SK-N-SH (cell line): ENCODE measurements around the gene DDX51. TPM values are rescaled to one million over a fixed set of nuclear protein-coding genes. Genes with fewer than 3 reads are reported as not detected.
A peak's percentile ranks its signal among the peaks of the same experiment; 100 is the strongest.

Experiments
- CTCF ChIA-PET: fragments of 300-600, 350-600 bp; formaldehyde crosslinking; extraction: SDS; loops from one replicate; lab custom pipeline; 2021; lab: Yijun Ruan, JAX
- POLR2A ChIA-PET: fragments of 350-600 bp; sonication (Branson Sonifier 250); formaldehyde crosslinking; extraction: SDS; loops from one replicate; lab custom pipeline; 2020; ENCODE audit warnings: antibody characterized with exemption, inconsistent platforms; lab: Yijun Ruan, JAX
- DNase-seq: peaks from one replicate; pipeline ENCODE4 v3.0.0; 2012
- H2AFZ ChIP-seq: fragments of 200-600 bp; sonication (generic); 2 replicates; pipeline ENCODE4 v1.8.1; 2016; ENCODE audit warnings: antibody characterized with exemption, mild to moderate bottlenecking, low read depth
- H3F3A ChIP-seq: fragments of 200-600 bp; sonication (generic); replicated peaks from 2 replicates; pipeline ENCODE3; 2016; ENCODE audit warnings: antibody characterized with exemption, mild to moderate bottlenecking; ENCODE audit not compliant: insufficient read depth
- H3K27ac ChIP-seq, 2 experiments: fragments of 200-500 bp in 1 of 2; fragments of 200-600 bp in 1 of 2; sonication (Bioruptor generic) in 1 of 2; sonication (generic), shearing (Covaris generic) in 1 of 2; 2 replicates each; pipeline versions ENCODE4 v1.5.1 to v1.6.1; 2014 to 2016; ENCODE audit warnings: low read depth in 2 of 2, inconsistent platforms in 1 of 2, low read length in 1 of 2, mild to moderate bottlenecking in 1 of 2, mixed read lengths in 1 of 2
- H3K27me3 ChIP-seq: fragments of 200-600 bp; sonication (generic), shearing (Covaris generic); 2 replicates; pipeline ENCODE4 v1.6.1; 2016; ENCODE audit warnings: mixed run types; ENCODE audit not compliant: insufficient read depth
- H3K36me3 ChIP-seq, 2 experiments: fragments of 200-500 bp in 1 of 2; fragments of 200-600 bp in 1 of 2; sonication (Bioruptor generic) in 1 of 2; sonication (generic) in 1 of 2; replicated peaks in 1 of 2; 2 replicates each; pipeline versions ENCODE3 to v1.5.1; 2014 to 2016; ENCODE audit warnings: low read length in 1 of 2, mild to moderate bottlenecking in 1 of 2; ENCODE audit not compliant: insufficient read depth in 2 of 2, control insufficient read depth in 1 of 2
- H3K4me1 ChIP-seq, 2 experiments: fragments of 200-500 bp in 1 of 2; fragments of 200-600 bp in 1 of 2; sonication (Bioruptor generic) in 1 of 2; sonication (generic), shearing (Covaris generic) in 1 of 2; 2 replicates each; pipeline versions ENCODE4 v1.5.1 to v1.6.1; 2014 to 2016; ENCODE audit warnings: low read depth in 1 of 2, low read length in 1 of 2, mixed run types in 1 of 2; ENCODE audit not compliant: insufficient read depth in 2 of 2, control insufficient read depth in 1 of 2
- H3K4me2 ChIP-seq: fragments of 200-600 bp; sonication (generic), shearing (Covaris generic); 2 replicates; pipeline ENCODE4 v1.6.1; 2017; ENCODE audit warnings: mixed run types
- H3K4me3 ChIP-seq, 2 experiments: fragments of 200-500 bp in 1 of 2; fragments of 200-600 bp in 1 of 2; sonication (Bioruptor generic) in 1 of 2; sonication (generic), shearing (Covaris generic) in 1 of 2; 2 replicates each; pipeline versions ENCODE4 v1.5.1 to v1.8.1; 2014 to 2016; ENCODE audit warnings: low read depth in 2 of 2, inconsistent platforms in 1 of 2, low read length in 1 of 2, mild to moderate bottlenecking in 1 of 2, mixed read lengths in 1 of 2, moderate library complexity in 1 of 2
- H3K79me2 ChIP-seq: fragments of 200-600 bp; sonication (generic); 2 replicates; pipeline ENCODE4 v1.8.1; 2017; ENCODE audit warnings: mild to moderate bottlenecking; ENCODE audit not compliant: insufficient read depth
- H3K9ac ChIP-seq: fragments of 200-600 bp; sonication (generic); 2 replicates; pipeline ENCODE4 v1.6.1; 2017; ENCODE audit warnings: mixed run types
- H3K9me2 ChIP-seq: fragments of 200-600 bp; sonication (generic); 2 replicates; pipeline ENCODE4 v1.6.1; 2017; ENCODE audit warnings: mixed run types
- H3K9me3 ChIP-seq: fragments of 200-600 bp; sonication (generic); 2 replicates; pipeline ENCODE4 v1.6.1; 2017; ENCODE audit warnings: mixed run types, mild to moderate bottlenecking, moderate library complexity
- H4K20me1 ChIP-seq: fragments of 200-600 bp; sonication (generic); 2 replicates; pipeline ENCODE4 v1.6.1; 2017; ENCODE audit warnings: mild to moderate bottlenecking, mixed run types; ENCODE audit not compliant: insufficient read depth
- ELF1 ChIP-seq: IDR thresholded peaks from 2 replicates; pipeline ENCODE4 v1.4.0; 2012
- FOXJ3 ChIP-seq: sonication (generic); formaldehyde crosslinking; IDR thresholded peaks from 2 replicates; pipeline ENCODE4 v1.5.1; 2020; ENCODE audit warnings: mild to moderate bottlenecking, missing genetic modification reagents
- FOXM1 ChIP-seq: IDR thresholded peaks from 2 replicates; pipeline ENCODE4 v1.4.0; 2012; ENCODE audit warnings: low read depth, mild to moderate bottlenecking
- MXI1 ChIP-seq: IDR thresholded peaks from 2 replicates; pipeline ENCODE4 v1.6.1; 2012; ENCODE audit warnings: mild to moderate bottlenecking, low read depth, low read length, improper control_type of control experiment
- NRF1 ChIP-seq: IDR thresholded peaks from 2 replicates; pipeline ENCODE4 v1.6.1; 2012; ENCODE audit warnings: low read depth, mild to moderate bottlenecking, low read length
- PBX3 ChIP-seq: IDR thresholded peaks from 2 replicates; pipeline ENCODE4; 2012
- RAD21 ChIP-seq: IDR thresholded peaks from 2 replicates; pipeline ENCODE4 v1.6.1; 2012; ENCODE audit warnings: mild to moderate bottlenecking, low read length
- SIN3A ChIP-seq: IDR thresholded peaks from 2 replicates; pipeline ENCODE4 v1.6.1; 2012; ENCODE audit warnings: low read depth, mild to moderate bottlenecking, low read length, moderate library complexity, borderline replicate concordance
- USF1 ChIP-seq: IDR thresholded peaks from 2 replicates; pipeline ENCODE4 v1.4.0; 2012; ENCODE audit warnings: low read depth, borderline replicate concordance
- WGBS: methylation state at CpG from one replicate; pipeline ENCODE4 v1.1.6; 2017; ENCODE audit warnings: low lambda C conversion rate; 5-methylcytosine and 5-hydroxymethylcytosine counted together
- polyA plus RNA-seq, 3 experiments: library from polyadenylated mRNA; depleted of rRNA; stranded (reverse); fragments of >200 nt; gene quantifications; 2 replicates each; pipeline ENCODE4 v1.2.3, GENCODE V29; 2012
- TF ChIP-seq, protein P1 (sequence below): fragments of 200-600 bp; sonication (generic); IDR thresholded peaks from 2 replicates; pipeline ENCODE4 v1.6.1; 2017; ENCODE audit warnings: antibody characterized with exemption, mild to moderate bottlenecking, moderate library complexity

Gene DDX51
- polyA plus RNA-seq, 1 of the 3 experiments (the other 2 are of a cell fraction), result 17.3 TPM

DNA sequence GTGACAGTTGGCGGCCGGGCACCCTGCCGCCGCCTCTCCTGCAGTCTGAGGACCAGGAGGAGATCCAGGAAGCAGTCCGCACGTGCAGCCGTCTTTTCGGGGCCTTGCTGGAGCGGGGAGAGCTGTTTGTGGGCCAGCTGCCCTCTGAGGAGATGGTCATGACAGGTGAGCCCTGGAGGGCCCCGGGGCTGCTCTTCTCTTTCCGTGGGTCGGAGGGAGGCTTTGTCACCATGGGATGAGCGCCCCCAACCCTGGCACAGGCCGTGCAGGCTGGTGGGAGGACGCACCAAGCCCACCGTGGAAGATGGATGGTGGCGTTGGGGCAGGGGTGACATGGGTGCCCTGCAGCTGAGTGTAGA lies 670 bp upstream of the DDX51 start:
- peak overlapping the region; percentile 88 for H3K9ac ChIP-seq
- ChIA-PET POLR2A (no interaction called here), CTCF (interaction anchor here (1.8 kb wide), 1 partner anchor 271 kb away, joined by 5 read pairs; no protein-coding TSS in a partner anchor)
- H3F3A ChIP-seq, result no peaks in the 10 kb centered on the region
- WGBS, result 6% methylated on average over 8 of the region's 17 CpGs
- H3K27ac ChIP-seq, result no peak overlapping the region; a peak in 2 of 4 replicates
- no peaks in the 10 kb centered on the region for H3K9me2 ChIP-seq
- DNase-seq, result no peak
- peak overlapping the region; percentile 95 for H3K4me2 ChIP-seq
- no peaks in the 10 kb centered on the region for H3K27me3 ChIP-seq
- H3K9me3 ChIP-seq, result no peaks in the 10 kb centered on the region
- peaks cover 7 to 42% of the 10 kb centered on the region in 2 experiments for H3K36me3 ChIP-seq
- H2AFZ ChIP-seq, result 0 out of 2 replicates have a peak overlapping the region, but pooled peaks have one; percentile 51
- peaks cover 0 to 22% of the 10 kb centered on the region in 2 experiments; a peak in 1 of 4 replicates for H3K4me1 ChIP-seq
- H3K79me2 ChIP-seq, result peaks cover 44% of the 10 kb centered on the region
- peak overlapping the region; percentile 84 to 92 for H3K4me3 ChIP-seq
- TF ChIP-seq USF1 (no peak), ELF1 (no peak), NRF1 (no peak), FOXJ3 (CRISPR knock-in tag) (no peak)
- no peaks in the 10 kb centered on the region for H4K20me1 ChIP-seq

DNA sequence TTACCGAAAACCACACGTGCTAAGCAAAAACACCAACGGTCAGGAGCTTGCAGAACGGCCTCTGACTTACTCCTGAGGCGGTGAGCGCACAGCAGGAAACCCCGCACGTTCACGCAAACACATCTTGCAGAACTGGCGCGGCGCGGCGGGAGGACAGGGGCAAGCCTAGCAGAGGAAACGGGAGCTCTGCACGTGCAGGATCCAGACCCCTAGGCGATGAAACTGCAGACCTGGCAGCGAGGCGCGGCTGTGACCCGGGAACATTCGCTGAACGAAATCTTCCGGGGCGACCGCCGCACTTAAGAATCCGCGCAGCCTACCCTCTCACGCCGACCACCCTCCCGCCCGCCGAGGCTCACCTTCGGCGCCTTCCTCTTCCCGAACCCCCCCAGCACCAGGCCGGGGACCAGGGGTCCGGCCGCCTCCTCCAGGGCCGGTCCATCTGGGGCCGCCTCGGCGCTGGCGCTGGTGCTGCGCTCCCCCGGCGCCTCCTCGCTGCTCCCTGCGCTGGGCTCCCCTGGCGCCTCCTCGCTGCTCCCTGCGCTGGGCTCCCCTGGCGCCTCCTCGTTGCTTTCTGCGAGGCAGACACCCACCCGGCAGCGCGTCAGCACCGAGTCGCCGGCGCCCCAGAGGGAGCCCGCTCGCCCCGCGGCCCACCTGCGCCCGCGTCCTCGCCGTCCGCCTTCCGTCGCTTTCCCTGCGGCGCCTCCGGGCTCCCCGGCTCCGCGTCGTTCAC lies 615 bp downstream of the DDX51 start:
- Histone ChIP-seq H3K9ac (peak overlapping the region; percentile 68), H3K27me3 (no peaks in the 10 kb centered on the region), H3K4me2 (peak overlapping the region; percentile 90), H3F3A (no peaks in the 10 kb centered on the region), H2AFZ (no peak overlapping the region), H3K4me3 (peak overlapping the region; percentile 84 to 92), H3K9me3 (no peaks in the 10 kb centered on the region), H4K20me1 (no peaks in the 10 kb centered on the region), H3K27ac (no peak overlapping the region; a peak in 1 of 4 replicates), H3K36me3 (peaks cover 7 to 52% of the 10 kb centered on the region in 2 experiments), H3K9me2 (no peaks in the 10 kb centered on the region), H3K79me2 (peaks cover 44% of the 10 kb centered on the region), H3K4me1 (peaks cover 0 to 22% of the 10 kb centered on the region in 2 experiments; a peak in 1 of 4 replicates)
- ChIA-PET CTCF (interaction anchor here (1.9 to 2.0 kb wide), 2 partner anchors 10 to 13 kb away, joined by 5 to 7 read pairs; no protein-coding TSS in a partner anchor), POLR2A (no interaction called here)
- WGBS, result 6% methylated on average over 27 of the region's 82 CpGs
- 0 out of 2 replicates have a peak, but pooled peaks have one; percentile 30 for TF ChIP-seq MXI1
- TF ChIP-seq RAD21, result no peak
- peak; percentile 62 for DNase-seq

DNA sequence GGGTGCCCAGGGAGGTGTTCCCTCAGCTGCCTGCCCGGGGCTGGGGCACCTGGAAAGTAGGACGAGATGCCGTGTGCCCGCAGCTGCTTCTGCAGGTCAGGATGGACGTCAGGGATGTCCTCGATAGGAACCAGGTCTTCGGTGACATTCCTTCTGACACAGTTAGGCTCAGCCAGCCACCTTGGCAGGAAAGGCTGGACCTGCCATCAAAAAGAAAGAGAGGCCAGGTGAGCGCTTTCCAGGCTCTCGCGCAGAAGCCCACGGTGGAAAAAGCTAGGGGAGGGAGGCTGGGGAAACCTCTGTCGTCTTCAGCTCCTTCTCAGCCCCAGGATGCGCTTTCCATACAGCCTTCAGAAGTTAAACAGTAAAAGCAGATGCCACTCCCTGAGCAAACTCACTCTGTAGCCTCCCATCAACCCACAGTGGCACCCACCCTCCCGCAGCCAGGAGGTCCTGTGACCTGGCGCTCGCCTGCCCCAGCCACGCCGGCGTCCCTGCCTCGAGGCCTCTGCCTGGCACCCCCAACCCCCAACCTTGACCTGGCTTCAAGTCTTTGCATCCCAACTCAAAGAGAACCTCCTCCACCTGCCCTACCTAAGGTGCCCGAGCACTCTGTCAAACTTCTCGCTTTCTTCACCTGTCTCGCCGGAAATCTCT lies 1.3 kb downstream of the DDX51 start:
- POLR2A ChIA-PET, result no interaction called here
- WGBS, result 65% methylated on average over 19 of the region's 24 CpGs
- no peak for DNase-seq
- Histone ChIP-seq H3K9ac (peak overlapping the region; percentile 68), H3F3A (no peaks in the 10 kb centered on the region), H3K4me3 (peak overlapping the region; percentile 84 to 92), H3K4me2 (peak overlapping the region; percentile 90), H3K79me2 (peaks cover 44% of the 10 kb centered on the region), H2AFZ (no peak overlapping the region), H3K4me1 (peaks cover 0 to 22% of the 10 kb centered on the region in 2 experiments; a peak in 1 of 4 replicates), H3K27me3 (no peaks in the 10 kb centered on the region), H3K27ac (no peak overlapping the region), H4K20me1 (no peaks in the 10 kb centered on the region), H3K9me3 (no peaks in the 10 kb centered on the region), H3K9me2 (no peaks in the 10 kb centered on the region), H3K36me3 (peaks cover 7 to 50% of the 10 kb centered on the region in 2 experiments)
- CTCF ChIA-PET, result interaction anchor here (1.9 to 2.0 kb wide), 2 partner anchors 11 to 13 kb away, joined by 5 to 7 read pairs; no protein-coding TSS in a partner anchor
- TF ChIP-seq PBX3, result no peak
- no peak for TF ChIP-seq FOXM1
- TF ChIP-seq, protein P1, sequence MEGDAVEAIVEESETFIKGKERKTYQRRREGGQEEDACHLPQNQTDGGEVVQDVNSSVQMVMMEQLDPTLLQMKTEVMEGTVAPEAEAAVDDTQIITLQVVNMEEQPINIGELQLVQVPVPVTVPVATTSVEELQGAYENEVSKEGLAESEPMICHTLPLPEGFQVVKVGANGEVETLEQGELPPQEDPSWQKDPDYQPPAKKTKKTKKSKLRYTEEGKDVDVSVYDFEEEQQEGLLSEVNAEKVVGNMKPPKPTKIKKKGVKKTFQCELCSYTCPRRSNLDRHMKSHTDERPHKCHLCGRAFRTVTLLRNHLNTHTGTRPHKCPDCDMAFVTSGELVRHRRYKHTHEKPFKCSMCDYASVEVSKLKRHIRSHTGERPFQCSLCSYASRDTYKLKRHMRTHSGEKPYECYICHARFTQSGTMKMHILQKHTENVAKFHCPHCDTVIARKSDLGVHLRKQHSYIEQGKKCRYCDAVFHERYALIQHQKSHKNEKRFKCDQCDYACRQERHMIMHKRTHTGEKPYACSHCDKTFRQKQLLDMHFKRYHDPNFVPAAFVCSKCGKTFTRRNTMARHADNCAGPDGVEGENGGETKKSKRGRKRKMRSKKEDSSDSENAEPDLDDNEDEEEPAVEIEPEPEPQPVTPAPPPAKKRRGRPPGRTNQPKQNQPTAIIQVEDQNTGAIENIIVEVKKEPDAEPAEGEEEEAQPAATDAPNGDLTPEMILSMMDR, result no peak
- no peak for TF ChIP-seq ELF1
- no peak for TF ChIP-seq NRF1
- TF ChIP-seq SIN3A, result no peak
